AG09309 (cell line): ENCODE data around the gene KCMF1.

Experiments used
- DNase-seq: peaks from one replicate; pipeline ENCODE4 v3.0.0-alpha.2; 2010; ENCODE audit warnings: low read depth
- H3K4me3 ChIP-seq: 2 replicates; pipeline ENCODE4 v1.5.1; 2011; ENCODE audit warnings: mild to moderate bottlenecking, low read depth, low read length, moderate library complexity; ENCODE audit not compliant: control insufficient read depth
- CTCF ChIP-seq: IDR thresholded peaks from 2 replicates; pipeline ENCODE4 v1.5.1; 2011; ENCODE audit warnings: mild to moderate bottlenecking, low read depth, low read length, inconsistent platforms; ENCODE audit not compliant: insufficient read depth, control insufficient read depth; ENCODE audit errors: missing control alignments

KCMF1 gene

GRCh38 chr2:84931384-84931821 is 39.6 kb upstream of the KCMF1 start:
- H3K4me3 ChIP-seq: no peak overlapping the region
- TF ChIP-seq CTCF: no peak

GRCh38 chr2:84938194-84938879 is 32.6 kb upstream of the KCMF1 start:
- no peak for TF ChIP-seq CTCF
- no peak overlapping the region for H3K4me3 ChIP-seq
- DNase-seq: no peak

More at GRCh38 chr2:84931384-84931821, 39.6 kb upstream of the KCMF1 start:
- DNase-seq: no peak

GRCh38 chr2:84939426-84940087 is 31.4 kb upstream of the KCMF1 start:
- H3K4me3 ChIP-seq: no peak overlapping the region
- no peak for DNase-seq
- no peak for TF ChIP-seq CTCF

GRCh38 chr2:84940088-84940470 is 30.9 kb upstream of the KCMF1 start:
- TF ChIP-seq CTCF: no peak
- no peak for DNase-seq
- no peak overlapping the region for H3K4me3 ChIP-seq

- TF ChIP-seq CTCF: no peak
- no peak overlapping the region for H3K4me3 ChIP-seq
- DNase-seq: no peak
Measured at GRCh38 chr2:84940831-84941412, 30.0 kb upstream of the KCMF1 start.

- TF ChIP-seq CTCF: no peak
- no peak overlapping the region for H3K4me3 ChIP-seq
- DNase-seq: no peak
Measured at GRCh38 chr2:84942166-84942565, 28.8 kb upstream of the KCMF1 start.
